ENCODE measurements around the gene VDAC1.

VDAC1 gene

GRCh38 chr5:133953568-133954145, 51.1 kb downstream of the VDAC1 start:
- no peaks in the 10 kb centered on the region for H3K4me1 ChIP-seq (ENCODE audit: control insufficient read depth, insufficient read depth, low read length)
- H3K27ac ChIP-seq (ENCODE audit: insufficient read depth, low read depth, low read length, poor library complexity, severe bottlenecking), result no peak overlapping the region
- H3K27me3 ChIP-seq (ENCODE audit: control insufficient read depth, insufficient read depth, low read length, poor library complexity, severe bottlenecking), result no peaks in the 10 kb centered on the region
- H3K9me3 ChIP-seq (ENCODE audit: control insufficient read depth, low read length), result no peaks in the 10 kb centered on the region
- WGBS, 2 experiments, result 91 to 92% methylated on average over 10 of the region's 10 CpGs
- H3K4me3 ChIP-seq (ENCODE audit: insufficient read depth, low read depth, low read length), result no peak overlapping the region
- peaks cover 6% of the 10 kb centered on the region for H3K36me3 ChIP-seq (ENCODE audit: control insufficient read depth, insufficient read depth, low read length)

GRCh38 chr5:133952729-133953567, 51.8 kb downstream of the VDAC1 start:
- Histone ChIP-seq H3K4me3 (ENCODE audit: insufficient read depth, low read depth, low read length) (no peak overlapping the region), H3K27me3 (ENCODE audit: control insufficient read depth, insufficient read depth, low read length, poor library complexity, severe bottlenecking) (no peaks in the 10 kb centered on the region), H3K4me1 (ENCODE audit: control insufficient read depth, insufficient read depth, low read length) (no peaks in the 10 kb centered on the region), H3K36me3 (ENCODE audit: control insufficient read depth, insufficient read depth, low read length) (peaks cover 6% of the 10 kb centered on the region), H3K27ac (ENCODE audit: insufficient read depth, low read depth, low read length, poor library complexity, severe bottlenecking) (no peak overlapping the region), H3K9me3 (ENCODE audit: control insufficient read depth, low read length) (no peaks in the 10 kb centered on the region)
- WGBS, 2 experiments, result 91 to 92% methylated on average over 9 to 10 of the region's 10 CpGs

- Histone ChIP-seq H3K4me3 (ENCODE audit: insufficient read depth, low read depth, low read length) (no peak overlapping the region), H3K27ac (ENCODE audit: insufficient read depth, low read depth, low read length, poor library complexity, severe bottlenecking) (no peak overlapping the region), H3K4me1 (ENCODE audit: control insufficient read depth, insufficient read depth, low read length) (no peaks in the 10 kb centered on the region), H3K9me3 (ENCODE audit: control insufficient read depth, low read length) (no peaks in the 10 kb centered on the region), H3K27me3 (ENCODE audit: control insufficient read depth, insufficient read depth, low read length, poor library complexity, severe bottlenecking) (no peaks in the 10 kb centered on the region), H3K36me3 (ENCODE audit: control insufficient read depth, insufficient read depth, low read length) (peaks cover 6% of the 10 kb centered on the region)
- 89 to 96% methylated on average over 7 of the region's 7 CpGs for WGBS, 2 experiments
Measured at GRCh38 chr5:133950821-133951612, 53.8 kb downstream of the VDAC1 start.

GRCh38 chr5:133948721-133949120, 56.1 kb downstream of the VDAC1 start:
- Histone ChIP-seq H3K9me3 (ENCODE audit: control insufficient read depth, low read length) (no peaks in the 10 kb centered on the region), H3K36me3 (ENCODE audit: control insufficient read depth, insufficient read depth, low read length) (no peaks in the 10 kb centered on the region), H3K27me3 (ENCODE audit: control insufficient read depth, insufficient read depth, low read length, poor library complexity, severe bottlenecking) (no peaks in the 10 kb centered on the region), H3K4me3 (ENCODE audit: insufficient read depth, low read depth, low read length) (no peak overlapping the region), H3K27ac (ENCODE audit: insufficient read depth, low read depth, low read length, poor library complexity, severe bottlenecking) (no peak overlapping the region), H3K4me1 (ENCODE audit: control insufficient read depth, insufficient read depth, low read length) (no peaks in the 10 kb centered on the region)

- H3K4me1 ChIP-seq (ENCODE audit: control insufficient read depth, insufficient read depth, low read length), result no peaks in the 10 kb centered on the region
- no peaks in the 10 kb centered on the region for H3K36me3 ChIP-seq (ENCODE audit: control insufficient read depth, insufficient read depth, low read length)
- no peaks in the 10 kb centered on the region for H3K9me3 ChIP-seq (ENCODE audit: control insufficient read depth, low read length)
- H3K27ac ChIP-seq (ENCODE audit: insufficient read depth, low read depth, low read length, poor library complexity, severe bottlenecking), result no peak overlapping the region
- H3K27me3 ChIP-seq (ENCODE audit: control insufficient read depth, insufficient read depth, low read length, poor library complexity, severe bottlenecking), result no peaks in the 10 kb centered on the region
- H3K4me3 ChIP-seq (ENCODE audit: insufficient read depth, low read depth, low read length), result no peak overlapping the region
- WGBS, 2 experiments, result 89 to 92% methylated on average over 5 of the region's 5 CpGs
Measured at GRCh38 chr5:133947431-133947841, 57.3 kb downstream of the VDAC1 start.

- Histone ChIP-seq H3K27ac (ENCODE audit: insufficient read depth, low read depth, low read length, poor library complexity, severe bottlenecking) (no peak overlapping the region), H3K4me3 (ENCODE audit: insufficient read depth, low read depth, low read length) (no peak overlapping the region), H3K36me3 (ENCODE audit: control insufficient read depth, insufficient read depth, low read length) (no peaks in the 10 kb centered on the region), H3K9me3 (ENCODE audit: control insufficient read depth, low read length) (no peaks in the 10 kb centered on the region), H3K4me1 (ENCODE audit: control insufficient read depth, insufficient read depth, low read length) (no peaks in the 10 kb centered on the region), H3K27me3 (ENCODE audit: control insufficient read depth, insufficient read depth, low read length, poor library complexity, severe bottlenecking) (no peaks in the 10 kb centered on the region)
- WGBS, 2 experiments, result 87 to 100% methylated on average over 3 of the region's 3 CpGs
Measured at GRCh38 chr5:133945568-133945967, 59.2 kb downstream of the VDAC1 start.

GRCh38 chr5:133944263-133945185, 60.3 kb downstream of the VDAC1 start:
- Histone ChIP-seq H3K27me3 (ENCODE audit: control insufficient read depth, insufficient read depth, low read length, poor library complexity, severe bottlenecking) (no peaks in the 10 kb centered on the region), H3K4me1 (ENCODE audit: control insufficient read depth, insufficient read depth, low read length) (no peaks in the 10 kb centered on the region), H3K9me3 (ENCODE audit: control insufficient read depth, low read length) (no peaks in the 10 kb centered on the region), H3K36me3 (ENCODE audit: control insufficient read depth, insufficient read depth, low read length) (no peaks in the 10 kb centered on the region), H3K4me3 (ENCODE audit: insufficient read depth, low read depth, low read length) (no peak overlapping the region), H3K27ac (ENCODE audit: insufficient read depth, low read depth, low read length, poor library complexity, severe bottlenecking) (no peak overlapping the region)
- WGBS, 2 experiments, result 75 to 78% methylated on average over 19 of the region's 19 CpGs

- Histone ChIP-seq H3K4me3 (ENCODE audit: insufficient read depth, low read depth, low read length) (no peak overlapping the region), H3K27me3 (ENCODE audit: control insufficient read depth, insufficient read depth, low read length, poor library complexity, severe bottlenecking) (no peaks in the 10 kb centered on the region), H3K9me3 (ENCODE audit: control insufficient read depth, low read length) (no peaks in the 10 kb centered on the region), H3K4me1 (ENCODE audit: control insufficient read depth, insufficient read depth, low read length) (no peaks in the 10 kb centered on the region), H3K36me3 (ENCODE audit: control insufficient read depth, insufficient read depth, low read length) (no peaks in the 10 kb centered on the region), H3K27ac (ENCODE audit: insufficient read depth, low read depth, low read length, poor library complexity, severe bottlenecking) (no peak overlapping the region)
- 94 to 96% methylated on average over 7 of the region's 7 CpGs for WGBS, 2 experiments
Measured at GRCh38 chr5:133943475-133943817, 61.3 kb downstream of the VDAC1 start.

GRCh38 chr5:133942614-133943474, 61.9 kb downstream of the VDAC1 start:
- Histone ChIP-seq H3K9me3 (ENCODE audit: control insufficient read depth, low read length) (no peaks in the 10 kb centered on the region), H3K36me3 (ENCODE audit: control insufficient read depth, insufficient read depth, low read length) (no peaks in the 10 kb centered on the region), H3K27me3 (ENCODE audit: control insufficient read depth, insufficient read depth, low read length, poor library complexity, severe bottlenecking) (no peaks in the 10 kb centered on the region), H3K4me1 (ENCODE audit: control insufficient read depth, insufficient read depth, low read length) (no peaks in the 10 kb centered on the region), H3K27ac (ENCODE audit: insufficient read depth, low read depth, low read length, poor library complexity, severe bottlenecking) (no peak overlapping the region), H3K4me3 (ENCODE audit: insufficient read depth, low read depth, low read length) (no peak overlapping the region)
- WGBS, 2 experiments, result 91 to 94% methylated on average over 11 of the region's 11 CpGs
